OCI-LY7 (cell line): ENCODE measurements around the gene FAM163A. TPM values are rescaled to one million over a fixed set of nuclear protein-coding genes. Genes with fewer than 3 reads are reported as not detected.

Experiments
- BruUV-seq: library from RNA; stranded (reverse); fragments of 400-500 nt; replicated peaks from 2 replicates; lab custom pipeline; 2021; lab: Mats Ljungman, UMichigan
- CTCF ChIA-PET: fragments of 300-600 bp; sonication (Branson Sonifier 250); formaldehyde crosslinking; loops from one replicate; lab custom pipeline; 2022; ENCODE audit warnings: antibody characterized with exemption; ENCODE audit not compliant: unreplicated experiment; lab: Charles Lee
- POLR2A ChIA-PET: fragments of 300-600 bp; sonication (Branson Sonifier 250); formaldehyde crosslinking; loops from one replicate; lab custom pipeline; 2022; ENCODE audit warnings: antibody characterized with exemption; lab: Charles Lee
- DNase-seq: peaks from one replicate; pipeline ENCODE4 v3.0.0-alpha.2; 2015; ENCODE audit warnings: low spot score
- H2AFZ ChIP-seq: fragments of 200-600 bp; sonication (generic), shearing (Covaris generic); 2 replicates; pipeline ENCODE4 v1.6.1; 2014; ENCODE audit warnings: mild to moderate bottlenecking, antibody characterized with exemption, low read length, moderate library complexity
- H3K27ac ChIP-seq: fragments of 200-600 bp; sonication (generic); 2 replicates; pipeline ENCODE4 v1.5.1; 2014; ENCODE audit warnings: mixed run types, low read depth, mild to moderate bottlenecking, moderate library complexity, low read length, inconsistent platforms; ENCODE audit not compliant: poor library complexity, severe bottlenecking
- H3K36me3 ChIP-seq: fragments of 200-600 bp; sonication (generic); 2 replicates; pipeline ENCODE4 v1.6.1; 2014; ENCODE audit warnings: mild to moderate bottlenecking, antibody characterized with exemption, low read length, moderate library complexity, mixed read lengths; ENCODE audit not compliant: insufficient read depth
- H3K4me1 ChIP-seq: fragments of 200-600 bp; sonication (generic); 2 replicates; pipeline ENCODE4 v1.5.1; 2014; ENCODE audit warnings: mild to moderate bottlenecking, low read length; ENCODE audit not compliant: insufficient read depth, poor library complexity, severe bottlenecking
- H3K4me2 ChIP-seq: fragments of 200-600 bp; sonication (generic); 2 replicates; pipeline ENCODE4 v1.6.1; 2014; ENCODE audit warnings: mild to moderate bottlenecking, low read length
- H3K4me3 ChIP-seq: fragments of 200-600 bp; sonication (generic); 2 replicates; pipeline ENCODE4 v1.5.1; 2014; ENCODE audit warnings: mild to moderate bottlenecking, low read depth, low read length; ENCODE audit not compliant: poor library complexity, severe bottlenecking
- H3K79me2 ChIP-seq: fragments of 200-600 bp; sonication (generic); 2 replicates; pipeline ENCODE4 v1.6.1; 2016; ENCODE audit warnings: low read depth, mild to moderate bottlenecking, low read length, moderate library complexity, mixed read lengths; ENCODE audit not compliant: insufficient read depth
- H3K9me2 ChIP-seq: fragments of 200-600 bp; sonication (generic); 2 replicates; pipeline ENCODE4 v1.6.1; 2016; ENCODE audit warnings: mild to moderate bottlenecking, low read length, mixed read lengths; ENCODE audit not compliant: insufficient read depth
- H3K9me3 ChIP-seq: fragments of 200-600 bp; sonication (generic); 2 replicates; pipeline ENCODE4 v1.6.1; 2014; ENCODE audit warnings: mild to moderate bottlenecking, mixed run types, low read length, mixed read lengths
- H4K20me1 ChIP-seq: fragments of 200-600 bp; sonication (generic); 2 replicates; pipeline ENCODE4 v1.6.1; 2014; ENCODE audit warnings: mild to moderate bottlenecking, antibody characterized with exemption, low read length, moderate library complexity, mixed read lengths; ENCODE audit not compliant: insufficient read depth
- CTCF ChIP-seq: fragments of 200-600 bp; sonication (generic); conservative IDR thresholded peaks from 2 replicates; pipeline ENCODE4 v1.5.1; 2014; ENCODE audit warnings: mild to moderate bottlenecking, antibody characterized with exemption, low read length, moderate library complexity, mixed read lengths
- EZH2phosphoT487 ChIP-seq: fragments of 200-600 bp; sonication (generic); IDR thresholded peaks from 2 replicates; pipeline ENCODE4 v1.6.1; 2018; ENCODE audit warnings: low read depth, borderline replicate concordance, mild to moderate bottlenecking, mixed run types, antibody characterized with exemption, low read length, moderate library complexity, mixed read lengths
- intact Hi-C: fragments of 100-400 bp; cut with micrococcal nuclease; formaldehyde crosslinking; loops from one replicate; pipeline ENCODE4 v1.10.0; 2022; ENCODE audit not compliant: unreplicated experiment
- total RNA-seq, 2 experiments: library from RNA; depleted of rRNA in 1 of 2; stranded (reverse); fragments of >200 nt in 1 of 2; shearing (Covaris generic) in 1 of 2; gene quantifications; 2 replicates each; pipeline ENCODE4 v1.2.3, GENCODE V29; 2014 to 2022

Gene FAM163A
- total RNA-seq, 2 experiments from 2014 or later, result not detected

- BruUV-seq, result no TSS peak
- ChIA-PET CTCF (interaction anchor here (0.8 kb wide), 1 partner anchor 10 kb away, joined by 3 read pairs; no protein-coding TSS in a partner anchor), POLR2A (interaction anchor here (0.6 to 0.7 kb wide), 2 partner anchors 278 to 715 kb away, joined by 3 read pairs; no protein-coding TSS in a partner anchor)
These were observed 74.7 kb downstream of the FAM163A start for GRCh38 chr1:179817789-179818188.

DNA sequence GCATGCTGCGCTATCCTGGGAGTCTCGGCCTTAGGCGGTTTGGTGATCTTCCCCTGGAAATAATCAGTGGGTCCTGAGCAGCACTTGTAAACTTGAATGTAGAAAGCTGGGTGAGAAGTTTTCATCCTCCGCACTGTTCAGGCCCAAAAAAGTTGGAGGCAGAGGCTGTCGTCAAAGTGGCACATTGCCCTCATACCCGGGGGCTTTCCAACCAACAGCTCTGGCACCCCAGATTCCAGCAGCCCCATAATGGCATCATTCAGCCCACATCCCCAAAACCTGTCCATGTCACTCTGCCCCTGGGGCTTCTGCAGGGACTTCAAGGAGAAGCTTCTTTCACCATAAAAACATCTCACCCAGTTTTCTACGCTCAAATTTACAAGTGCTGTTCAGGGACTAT, 75.2 kb downstream of the FAM163A start:
- Histone ChIP-seq H3K4me3 (no peak overlapping the region), H3K4me1 (peaks cover 11% of the 10 kb centered on the region), H3K27ac (no peak overlapping the region), H3K36me3 (no peaks in the 10 kb centered on the region), H3K4me2 (no peak overlapping the region), H3K79me2 (no peaks in the 10 kb centered on the region), H3K9me3 (no peaks in the 10 kb centered on the region), H2AFZ (no peak overlapping the region), H4K20me1 (no peaks in the 10 kb centered on the region), H3K9me2 (no peaks in the 10 kb centered on the region)
- TF ChIP-seq EZH2phosphoT487 (no peak), CTCF (no peak)
- ChIA-PET POLR2A (interaction anchor here (0.6 to 1.0 kb wide), 3 partner anchors 24 to 838 kb away, joined by 3 read pairs; no protein-coding TSS in a partner anchor), CTCF (interaction anchor here (0.7 kb wide), 1 partner anchor 423 kb away, joined by 4 read pairs; no protein-coding TSS in a partner anchor)
- intact Hi-C loops, result no loop called here
- no TSS peak for BruUV-seq
- no peak for DNase-seq

More at GRCh38 chr1:179817789-179818188, 74.7 kb downstream of the FAM163A start:
- no peak overlapping the region for H3K4me3 ChIP-seq
- no peaks in the 10 kb centered on the region for H3K79me2 ChIP-seq
- H3K27ac ChIP-seq, result no peak overlapping the region
- H2AFZ ChIP-seq, result no peak overlapping the region
- H3K36me3 ChIP-seq, result no peaks in the 10 kb centered on the region
- no peaks in the 10 kb centered on the region for H3K9me3 ChIP-seq
- no peak for TF ChIP-seq EZH2phosphoT487
- no peak for TF ChIP-seq CTCF
- no peak for DNase-seq
- H3K9me2 ChIP-seq, result no peaks in the 10 kb centered on the region
- no peaks in the 10 kb centered on the region for H4K20me1 ChIP-seq
- intact Hi-C loops, result no loop called here
- peaks cover 11% of the 10 kb centered on the region for H3K4me1 ChIP-seq
- H3K4me2 ChIP-seq, result no peak overlapping the region

DNA sequence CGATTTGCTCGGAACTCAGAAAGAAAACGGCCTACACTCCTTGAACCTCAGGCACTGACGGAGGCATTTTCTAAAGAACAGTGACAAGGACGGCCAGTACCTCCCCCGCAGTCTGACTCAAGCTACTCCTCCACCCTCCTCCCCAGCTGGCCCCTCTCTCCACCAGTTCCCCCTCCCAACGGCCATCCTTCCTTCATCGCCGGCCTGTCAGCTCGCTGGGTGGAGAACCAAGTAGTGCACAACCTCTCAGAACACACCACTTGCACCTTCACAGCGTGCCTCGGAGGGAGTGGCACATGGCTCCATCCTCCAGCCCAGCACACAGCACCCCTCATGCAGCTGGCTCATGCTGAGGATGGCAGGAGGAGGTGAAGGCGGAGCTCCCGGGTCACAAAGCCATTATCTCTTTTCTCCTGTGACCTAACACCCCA, 75.7 kb downstream of the FAM163A start:
- Histone ChIP-seq H4K20me1 (no peaks in the 10 kb centered on the region), H3K36me3 (no peaks in the 10 kb centered on the region), H3K27ac (no peak overlapping the region), H3K4me3 (no peak overlapping the region), H3K4me2 (no peak overlapping the region), H2AFZ (no peak overlapping the region), H3K9me3 (no peaks in the 10 kb centered on the region), H3K79me2 (no peaks in the 10 kb centered on the region), H3K4me1 (peaks cover 11% of the 10 kb centered on the region), H3K9me2 (no peaks in the 10 kb centered on the region)
- no TSS peak for BruUV-seq
- CTCF ChIA-PET, result interaction anchor here (0.7 kb wide), 1 partner anchor 423 kb away, joined by 4 read pairs; no protein-coding TSS in a partner anchor
- POLR2A ChIA-PET, result interaction anchor here (0.6 to 1.0 kb wide), 2 partner anchors 23 to 839 kb away, joined by 3 read pairs; no protein-coding TSS in a partner anchor
- TF ChIP-seq EZH2phosphoT487 (no peak), CTCF (no peak)
- intact Hi-C loops, result no loop called here
- no peak for DNase-seq
